Natural killer cell treated with Interleukin-12 subunit alpha and Interleukin-12 subunit beta and Interleukin-15 and Interleukin-18, amount 100 ng/mL, for 72 hours (primary cell): Measurements from ENCODE around the gene TANC1. TPM values are rescaled to one million over a fixed set of nuclear protein-coding genes. Genes with fewer than 3 reads are reported as not detected.

ENCODE experiments used
- ATAC-seq, 2 donors: fragments of 150-1000 bp; cut with Tn5 transposase in 1 of 2; sonication (Bioruptor Pico), chemical (Tn5 transposase) in 1 of 2; 2 replicates each; pipeline ENCODE4 v1.10.0; 2021
- DNase-seq: peaks from one replicate; pipeline ENCODE4 v3.0.0; 2022; ENCODE audit warnings: low spot score
- H3K27ac Mint-ChIP-seq, 2 donors: 1 replicate in 1 of 2; 2 replicates in 1 of 2; pipeline ENCODE4 v1.8.0; 2022; ENCODE audit warnings: mixed read lengths in 2 of 2, mild to moderate bottlenecking in 1 of 2, moderate library complexity in 1 of 2
- H3K27me3 Mint-ChIP-seq, 2 donors: 1 replicate in 1 of 2; 2 replicates in 1 of 2; pipeline ENCODE4 v1.8.0; 2022; ENCODE audit warnings: mixed read lengths in 2 of 2
- H3K36me3 Mint-ChIP-seq: one replicate; pipeline ENCODE4 v1.8.0; 2022; ENCODE audit warnings: mixed read lengths
- H3K4me1 Mint-ChIP-seq, 2 donors: 1 replicate in 1 of 2; 2 replicates in 1 of 2; pipeline ENCODE4 v1.8.0; 2022; ENCODE audit warnings: low read depth in 2 of 2, mixed read lengths in 2 of 2, mild to moderate bottlenecking in 1 of 2
- H3K4me3 Mint-ChIP-seq: one replicate; pipeline ENCODE4 v1.8.0; 2022; ENCODE audit warnings: mixed read lengths
- H3K9me3 Mint-ChIP-seq: 2 replicates; pipeline ENCODE4 v1.8.0; 2022; ENCODE audit warnings: mixed read lengths
- total RNA-seq, 2 donors: library from RNA; stranded (reverse); gene quantifications; one replicate each; pipeline ENCODE4 v1.2.3, GENCODE V29; 2022

Gene TANC1
- total RNA-seq, 2 donors from 2014 or later: 0.21 to 0.56 TPM

- Mint-ChIP-seq H3K9me3 (no peaks in the 10 kb centered on the region), H3K4me3 (no peak overlapping the region), H3K27me3 (peaks cover 0 to 21% of the 10 kb centered on the region in 2 donors), H3K27ac (no peak overlapping the region), H3K36me3 (no peaks in the 10 kb centered on the region), H3K4me1 (peaks cover 20 to 34% of the 10 kb centered on the region in 2 donors)
- DNase-seq: no peak
- peak in 1 of 2 donors; percentile 48 for ATAC-seq
Observed at GRCh38 chr2:159152128-159152778, 183.8 kb downstream of the TANC1 start.

GRCh38 chr2:159153063-159153462, 184.6 kb downstream of the TANC1 start:
- H3K36me3 Mint-ChIP-seq: no peaks in the 10 kb centered on the region
- H3K27ac Mint-ChIP-seq: no peak overlapping the region
- no peaks in the 10 kb centered on the region for H3K9me3 Mint-ChIP-seq
- no peak for ATAC-seq
- peaks cover 0 to 17% of the 10 kb centered on the region in 2 donors for H3K27me3 Mint-ChIP-seq
- no peak for DNase-seq
- H3K4me1 Mint-ChIP-seq: peaks cover 17 to 34% of the 10 kb centered on the region in 2 donors
- H3K4me3 Mint-ChIP-seq: no peak overlapping the region

GRCh38 chr2:159153463-159153862, 185.0 kb downstream of the TANC1 start:
- Mint-ChIP-seq H3K4me3 (no peak overlapping the region), H3K4me1 (peaks cover 16 to 34% of the 10 kb centered on the region in 2 donors)
- ATAC-seq: no peak

GRCh38 chr2:159153951-159154350, 185.5 kb downstream of the TANC1 start:
- Mint-ChIP-seq H3K4me3 (no peak overlapping the region), H3K36me3 (no peaks in the 10 kb centered on the region), H3K4me1 (peaks cover 16 to 34% of the 10 kb centered on the region in 2 donors), H3K27me3 (peaks cover 0 to 16% of the 10 kb centered on the region in 2 donors), H3K27ac (no peak overlapping the region), H3K9me3 (no peaks in the 10 kb centered on the region)
- no peak for DNase-seq
- ATAC-seq: no peak

More at GRCh38 chr2:159153463-159153862, 185.0 kb downstream of the TANC1 start:
- Mint-ChIP-seq H3K27ac (no peak overlapping the region), H3K36me3 (no peaks in the 10 kb centered on the region), H3K27me3 (peaks cover 0 to 16% of the 10 kb centered on the region in 2 donors), H3K9me3 (no peaks in the 10 kb centered on the region)
- no peak for DNase-seq

- Mint-ChIP-seq H3K27ac (no peak overlapping the region), H3K36me3 (no peaks in the 10 kb centered on the region), H3K9me3 (no peaks in the 10 kb centered on the region), H3K4me3 (no peak overlapping the region), H3K4me1 (peaks cover 16 to 34% of the 10 kb centered on the region in 2 donors), H3K27me3 (peaks cover 0 to 16% of the 10 kb centered on the region in 2 donors)
- no peak for DNase-seq
- ATAC-seq: no peak
Observed at GRCh38 chr2:159154366-159154765, 185.9 kb downstream of the TANC1 start.

GRCh38 chr2:159155320-159155719, 186.9 kb downstream of the TANC1 start:
- peaks cover 0 to 16% of the 10 kb centered on the region in 2 donors for H3K27me3 Mint-ChIP-seq
- no peak for DNase-seq
- H3K36me3 Mint-ChIP-seq: no peaks in the 10 kb centered on the region
- H3K4me1 Mint-ChIP-seq: peaks cover 16 to 34% of the 10 kb centered on the region in 2 donors
- no peak for ATAC-seq
- H3K27ac Mint-ChIP-seq: no peak overlapping the region
- no peaks in the 10 kb centered on the region for H3K9me3 Mint-ChIP-seq
- no peak overlapping the region for H3K4me3 Mint-ChIP-seq

- ATAC-seq: no peak
Observed at GRCh38 chr2:159155791-159156190, 187.4 kb downstream of the TANC1 start.

GRCh38 chr2:159156834-159157233, 188.4 kb downstream of the TANC1 start:
- Mint-ChIP-seq H3K27ac (no peak overlapping the region), H3K27me3 (peaks cover 0 to 15% of the 10 kb centered on the region in 2 donors), H3K4me3 (no peak overlapping the region), H3K36me3 (no peaks in the 10 kb centered on the region), H3K9me3 (no peaks in the 10 kb centered on the region), H3K4me1 (peaks cover 22 to 40% of the 10 kb centered on the region in 2 donors)
- ATAC-seq (no peak), DNase-seq (no peak)

More at GRCh38 chr2:159155791-159156190, 187.4 kb downstream of the TANC1 start:
- Mint-ChIP-seq H3K4me3 (no peak overlapping the region), H3K27me3 (peaks cover 0 to 16% of the 10 kb centered on the region in 2 donors), H3K36me3 (no peaks in the 10 kb centered on the region), H3K4me1 (peaks cover 17 to 34% of the 10 kb centered on the region in 2 donors), H3K9me3 (no peaks in the 10 kb centered on the region), H3K27ac (no peak overlapping the region)
- no peak for DNase-seq

- H3K36me3 Mint-ChIP-seq: no peaks in the 10 kb centered on the region
- H3K4me3 Mint-ChIP-seq: no peak overlapping the region
- peaks cover 0 to 12% of the 10 kb centered on the region in 2 donors for H3K27me3 Mint-ChIP-seq
- DNase-seq: no peak
- ATAC-seq: no peak
- H3K27ac Mint-ChIP-seq: no peak overlapping the region
- H3K4me1 Mint-ChIP-seq: peaks cover 19 to 36% of the 10 kb centered on the region in 2 donors
- H3K9me3 Mint-ChIP-seq: no peaks in the 10 kb centered on the region
Observed at GRCh38 chr2:159157361-159158209, 189.1 kb downstream of the TANC1 start.

- ATAC-seq: no peak
- H3K27me3 Mint-ChIP-seq: peaks cover 0 to 2% of the 10 kb centered on the region in 2 donors
Observed at GRCh38 chr2:159160412-159160811, 192.0 kb downstream of the TANC1 start.

GRCh38 chr2:159160954-159161353, 192.5 kb downstream of the TANC1 start:
- no peak for ATAC-seq
- no peaks in the 10 kb centered on the region for H3K36me3 Mint-ChIP-seq
- no peak overlapping the region for H3K4me3 Mint-ChIP-seq
- no peak for DNase-seq
- H3K4me1 Mint-ChIP-seq: peaks cover 6 to 15% of the 10 kb centered on the region in 2 donors
- no peaks in the 10 kb centered on the region for H3K9me3 Mint-ChIP-seq
- peaks cover 0 to under 1% of the 10 kb centered on the region in 2 donors for H3K27me3 Mint-ChIP-seq
- H3K27ac Mint-ChIP-seq: no peak overlapping the region

More at GRCh38 chr2:159160412-159160811, 192.0 kb downstream of the TANC1 start:
- Mint-ChIP-seq H3K4me1 (peaks cover 6 to 21% of the 10 kb centered on the region in 2 donors), H3K9me3 (no peaks in the 10 kb centered on the region), H3K4me3 (no peak overlapping the region), H3K27ac (no peak overlapping the region), H3K36me3 (no peaks in the 10 kb centered on the region)
- DNase-seq: no peak

GRCh38 chr2:159163930-159164329, 195.5 kb downstream of the TANC1 start:
- ATAC-seq: no peak
- no peaks in the 10 kb centered on the region for H3K9me3 Mint-ChIP-seq
- H3K4me3 Mint-ChIP-seq: no peak overlapping the region
- H3K27ac Mint-ChIP-seq: no peak overlapping the region
- H3K27me3 Mint-ChIP-seq: no peaks in the 10 kb centered on the region
- DNase-seq: no peak
- H3K36me3 Mint-ChIP-seq: no peaks in the 10 kb centered on the region
- peaks cover 6 to 12% of the 10 kb centered on the region in 2 donors for H3K4me1 Mint-ChIP-seq

GRCh38 chr2:159164457-159164911, 196.0 kb downstream of the TANC1 start:
- no peak overlapping the region for H3K4me3 Mint-ChIP-seq
- no peaks in the 10 kb centered on the region for H3K9me3 Mint-ChIP-seq
- DNase-seq (no peak), ATAC-seq (no peak)
- no peaks in the 10 kb centered on the region for H3K36me3 Mint-ChIP-seq
- H3K27me3 Mint-ChIP-seq: no peaks in the 10 kb centered on the region
- H3K4me1 Mint-ChIP-seq: peaks cover 6 to 12% of the 10 kb centered on the region in 2 donors
- H3K27ac Mint-ChIP-seq: no peak overlapping the region

- Mint-ChIP-seq H3K4me3 (no peak overlapping the region), H3K9me3 (no peaks in the 10 kb centered on the region), H3K36me3 (no peaks in the 10 kb centered on the region), H3K4me1 (peaks cover 6 to 12% of the 10 kb centered on the region in 2 donors), H3K27ac (no peak overlapping the region), H3K27me3 (no peaks in the 10 kb centered on the region)
- ATAC-seq: no peak
- no peak for DNase-seq
Observed at GRCh38 chr2:159165048-159165447, 196.6 kb downstream of the TANC1 start.
